GM12801 (cell line): ENCODE measurements around the gene KDR.

Experiments
- TF ChIP-seq, protein P1 (sequence below): IDR thresholded peaks from one replicate; pipeline ENCODE4 v1.5.1; 2011; ENCODE audit warnings: control low read depth; ENCODE audit not compliant: insufficient read length; ENCODE audit errors: extremely low read depth

The KDR gene

DNA sequence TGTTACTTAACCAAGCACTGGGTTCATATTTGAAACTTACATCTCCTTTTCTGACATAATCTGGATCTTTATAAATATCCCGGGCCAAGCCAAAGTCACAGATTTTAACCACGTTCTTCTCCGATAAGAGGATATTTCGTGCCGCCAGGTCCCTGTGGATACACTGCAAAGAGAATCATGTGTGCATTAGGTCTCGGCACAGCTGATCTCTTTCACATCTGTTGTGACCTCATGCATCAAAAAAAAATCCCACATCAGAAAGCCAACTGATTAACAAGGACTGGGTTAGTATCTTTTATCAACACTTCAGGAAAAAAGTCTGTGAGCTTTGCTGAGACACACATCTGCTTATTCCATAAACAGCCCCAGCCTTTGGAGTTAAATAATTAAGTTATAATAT is 35.5 kb downstream of the KDR start:
- TF ChIP-seq, protein P1, sequence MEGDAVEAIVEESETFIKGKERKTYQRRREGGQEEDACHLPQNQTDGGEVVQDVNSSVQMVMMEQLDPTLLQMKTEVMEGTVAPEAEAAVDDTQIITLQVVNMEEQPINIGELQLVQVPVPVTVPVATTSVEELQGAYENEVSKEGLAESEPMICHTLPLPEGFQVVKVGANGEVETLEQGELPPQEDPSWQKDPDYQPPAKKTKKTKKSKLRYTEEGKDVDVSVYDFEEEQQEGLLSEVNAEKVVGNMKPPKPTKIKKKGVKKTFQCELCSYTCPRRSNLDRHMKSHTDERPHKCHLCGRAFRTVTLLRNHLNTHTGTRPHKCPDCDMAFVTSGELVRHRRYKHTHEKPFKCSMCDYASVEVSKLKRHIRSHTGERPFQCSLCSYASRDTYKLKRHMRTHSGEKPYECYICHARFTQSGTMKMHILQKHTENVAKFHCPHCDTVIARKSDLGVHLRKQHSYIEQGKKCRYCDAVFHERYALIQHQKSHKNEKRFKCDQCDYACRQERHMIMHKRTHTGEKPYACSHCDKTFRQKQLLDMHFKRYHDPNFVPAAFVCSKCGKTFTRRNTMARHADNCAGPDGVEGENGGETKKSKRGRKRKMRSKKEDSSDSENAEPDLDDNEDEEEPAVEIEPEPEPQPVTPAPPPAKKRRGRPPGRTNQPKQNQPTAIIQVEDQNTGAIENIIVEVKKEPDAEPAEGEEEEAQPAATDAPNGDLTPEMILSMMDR = no peak

DNA sequence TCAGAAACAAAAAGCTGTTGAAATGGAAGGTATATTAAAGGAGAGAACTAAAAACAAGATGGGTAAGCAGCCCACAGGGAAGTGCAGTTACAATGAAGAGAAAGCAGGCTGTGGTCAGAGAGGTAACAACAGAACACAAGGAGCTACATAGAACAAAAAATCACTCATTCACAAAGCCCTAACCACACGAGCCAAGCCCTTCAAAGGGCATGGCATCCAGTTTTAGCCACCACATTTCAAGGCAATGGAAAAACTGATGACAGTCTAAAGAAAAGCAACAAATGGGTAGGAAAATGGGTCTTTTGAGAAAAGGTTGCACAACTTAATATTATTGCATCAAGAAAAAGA is 37.5 kb downstream of the KDR start:
- TF ChIP-seq, protein P1 = no peak

DNA sequence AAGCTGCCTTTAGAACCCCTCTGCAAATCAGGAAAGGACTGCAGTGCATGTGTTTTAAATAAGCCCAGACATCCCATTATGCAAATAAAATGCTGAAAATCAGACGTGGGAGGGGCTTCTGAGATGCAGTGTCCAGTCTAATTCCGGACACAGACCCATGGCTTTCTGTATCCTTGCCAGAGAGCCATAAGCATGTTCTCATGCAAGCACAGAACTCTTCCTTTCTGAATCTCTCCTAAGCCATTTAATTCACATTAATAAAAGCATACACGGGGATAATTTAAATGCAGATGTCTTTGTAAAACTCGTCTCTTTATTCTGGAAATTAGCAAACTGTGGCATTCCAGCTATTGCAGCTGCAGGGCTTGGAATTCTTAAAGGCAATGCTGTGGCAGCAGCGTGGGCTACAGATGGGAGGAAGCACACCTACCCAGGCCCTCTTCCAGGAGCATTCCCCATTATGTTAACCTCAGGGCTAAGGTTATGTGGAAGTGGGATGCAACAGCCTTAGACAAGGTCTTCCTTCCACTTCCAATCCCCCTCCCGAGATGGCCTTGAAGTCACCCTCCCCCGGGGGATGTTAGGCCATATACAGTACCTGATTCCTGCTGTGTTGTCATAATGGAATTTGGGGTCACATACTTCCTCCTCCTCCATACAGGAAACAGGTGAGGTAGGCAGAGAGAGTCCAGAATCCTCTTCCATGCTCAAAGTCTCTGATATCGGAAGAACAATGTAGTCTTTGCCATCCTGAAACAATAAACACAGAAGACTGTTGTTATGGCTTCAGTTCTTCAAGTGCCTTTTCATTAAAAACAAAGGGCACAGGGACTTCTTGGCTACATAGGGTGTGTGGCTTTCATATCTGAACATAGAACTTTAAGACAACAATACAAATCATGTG is 38.1 kb downstream of the KDR start:
- TF ChIP-seq, protein P1 = no peak

- TF ChIP-seq, protein P1 = no peak
Observed at GRCh38 chr4:55086578-55086977, 38.8 kb downstream of the KDR start.

DNA sequence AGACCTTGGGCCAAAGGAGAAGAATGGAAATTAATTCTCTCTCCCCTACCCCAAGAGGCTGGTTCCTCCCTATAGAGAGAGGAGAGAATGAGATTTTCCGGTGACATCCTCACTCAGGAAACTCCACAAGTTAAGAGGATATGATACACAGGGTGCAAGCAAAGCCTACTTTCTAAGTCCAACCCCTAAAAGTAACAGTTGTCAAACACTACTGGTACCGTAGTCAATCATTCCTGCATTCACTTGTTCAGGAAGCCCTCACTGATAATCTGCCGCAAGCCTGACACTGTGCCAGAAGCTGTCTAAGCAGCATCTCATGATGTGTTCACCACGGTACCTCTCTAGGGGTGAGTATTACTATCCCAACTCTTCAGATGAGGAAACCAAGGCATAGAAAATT is 41.7 kb downstream of the KDR start:
- TF ChIP-seq, protein P1 = no peak

DNA sequence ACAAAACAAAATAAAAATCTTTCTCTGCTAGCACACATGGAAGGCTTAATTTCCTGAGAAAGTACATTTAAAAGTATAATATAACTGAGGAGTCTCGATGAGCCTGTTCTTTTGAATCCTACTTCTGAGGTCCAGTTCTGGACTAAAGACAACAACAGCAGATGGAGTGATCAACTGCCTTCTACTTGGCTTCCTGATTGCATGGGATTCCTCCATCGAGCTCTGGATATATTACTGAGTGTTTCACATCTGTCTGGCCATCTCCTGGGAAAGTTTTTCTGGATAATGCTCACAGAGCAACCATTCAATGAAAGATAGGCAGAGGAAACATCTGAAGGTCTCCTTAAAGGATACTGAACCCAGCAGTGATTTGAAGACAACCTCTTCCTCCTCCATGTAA is 42.6 kb downstream of the KDR start:
- TF ChIP-seq, protein P1 = no peak

DNA sequence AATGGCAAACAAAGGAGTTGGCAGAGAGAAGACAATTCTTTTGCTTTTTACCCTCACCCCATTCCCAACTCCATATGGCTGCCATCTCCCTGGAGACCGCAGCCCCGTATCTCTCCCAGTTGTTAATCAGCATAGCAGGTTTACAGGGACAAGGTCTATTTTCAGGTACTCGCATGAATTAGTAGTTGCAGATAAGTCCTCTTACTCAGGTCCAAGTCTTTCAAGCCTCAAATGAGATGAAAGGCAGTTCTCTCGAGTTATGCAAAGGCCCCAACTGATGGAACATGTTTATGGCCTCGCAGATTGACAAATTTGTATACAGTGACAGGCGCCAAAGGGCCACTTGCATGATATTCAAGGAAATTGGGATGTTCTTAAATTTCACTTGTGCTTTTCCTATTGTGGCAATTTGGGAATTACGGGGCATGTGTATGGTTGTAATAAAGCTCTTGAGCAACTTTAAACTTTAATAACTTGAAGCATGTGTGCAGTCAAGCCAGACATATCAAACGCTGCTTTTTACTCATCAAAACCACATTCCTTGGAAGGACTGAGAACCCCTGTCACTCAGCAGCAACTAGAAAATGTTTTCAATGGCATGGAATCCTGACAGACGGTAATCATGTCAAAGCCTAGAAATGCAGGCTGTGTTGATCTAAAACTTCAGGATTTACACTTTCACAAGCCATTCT is 45.1 kb downstream of the KDR start:
- TF ChIP-seq, protein P1 = no peak
